Measurements from ENCODE around the gene ARSJ. TPM values are rescaled to one million over a fixed set of nuclear protein-coding genes. Genes with fewer than 3 reads are reported as not detected.

Gene ARSJ
- polyA plus RNA-seq, 1 donor (not counting 4 experiments of a cell fraction or from before 2014, with no cell fraction given): 15.7 TPM

DNA sequence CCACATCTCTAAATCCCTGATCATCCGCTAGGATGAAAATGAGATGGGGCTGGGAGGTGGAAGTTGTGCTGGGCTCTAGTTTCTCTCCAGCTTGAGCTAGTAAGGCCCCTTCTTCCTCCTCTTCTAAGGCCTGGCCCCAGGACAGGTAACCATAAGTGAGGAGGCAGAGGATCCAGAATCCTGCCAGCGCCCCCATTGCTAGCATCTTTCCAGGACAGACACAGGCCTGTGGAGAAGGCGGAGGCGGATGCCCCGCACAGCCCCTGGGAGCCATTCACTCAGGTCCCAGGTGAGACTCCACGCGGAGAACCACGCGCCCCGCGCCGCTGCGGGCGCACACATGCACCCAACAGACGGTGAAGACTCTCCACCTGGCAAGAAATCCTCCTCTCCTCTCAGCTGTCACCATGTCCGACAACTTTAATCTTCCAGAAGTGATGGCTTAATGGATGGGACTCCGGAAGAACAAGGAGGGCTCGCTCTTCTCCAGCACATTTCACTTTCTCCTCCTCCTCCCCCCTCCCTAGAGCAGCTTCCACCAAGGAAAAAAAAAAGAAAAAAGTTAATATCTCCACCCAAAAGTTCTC, 793 bp downstream of the ARSJ start:
- H3K79me2 ChIP-seq (ENCODE audit: control insufficient read depth, insufficient read depth, low read length): peaks cover 59% of the 10 kb centered on the region

DNA sequence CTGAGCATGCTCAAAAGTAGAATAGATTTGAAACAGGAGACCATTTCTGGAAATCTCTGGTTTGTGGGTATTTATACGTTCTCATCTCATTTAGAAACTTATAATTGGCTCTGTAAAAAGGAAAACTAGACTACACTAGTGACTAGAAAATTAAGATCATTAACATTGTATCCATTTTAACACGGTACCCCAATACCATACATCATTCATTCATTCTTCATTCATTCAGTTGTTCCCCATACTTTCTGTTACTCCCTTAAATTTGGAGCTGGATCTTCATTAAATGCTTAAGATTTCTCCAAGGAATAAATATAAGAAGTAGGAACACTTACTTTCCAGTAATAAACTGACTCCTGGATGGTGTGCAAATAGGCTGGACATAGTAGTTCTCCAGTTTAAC, 1.3 kb downstream of the ARSJ start:
- Histone ChIP-seq H3K9me1 (ENCODE audit: control insufficient read depth, extremely low read depth, insufficient read depth, low read length) (no peaks in the 10 kb centered on the region), H3K9me3 (ENCODE audit: control insufficient read depth, low read depth, low read length) (no peaks in the 10 kb centered on the region), H3K4me1 (ENCODE audit: control insufficient read depth, extremely low read depth, insufficient read depth, low read length) (peaks cover 26% of the 10 kb centered on the region), H3K79me2 (ENCODE audit: control insufficient read depth, insufficient read depth, low read length) (peaks cover 64% of the 10 kb centered on the region), H3K9ac (ENCODE audit: control insufficient read depth, extremely low read depth, insufficient read depth, low read length) (peak overlapping the region; percentile 91), H2AFZ (ENCODE audit: control insufficient read depth, low read length) (no peak overlapping the region), H3K27me3 (ENCODE audit: control insufficient read depth, extremely low read depth, insufficient read depth, low read length) (no peaks in the 10 kb centered on the region), H3K36me3 (ENCODE audit: control insufficient read depth in 2 of 2, extremely low read depth in 1 of 2, insufficient read depth in 2 of 2, low read length in 2 of 2) (peaks cover 0 to 3% of the 10 kb centered on the region in 2 experiments), H3K27ac (ENCODE audit: control insufficient read depth, insufficient read depth, low read length) (peak overlapping the region; percentile 93), H4K20me1 (ENCODE audit: control insufficient read depth, extremely low read depth, insufficient read depth, low read length) (no peaks in the 10 kb centered on the region), H3K4me3 (ENCODE audit: control insufficient read depth in 2 of 3, extremely low read depth in 1 of 3, insufficient read depth in 2 of 3, low read depth in 1 of 3, low read length in 3 of 3) (peak overlapping the region; percentile 77 to 85 (median 84)), H3K4me2 (ENCODE audit: control insufficient read depth, extremely low read depth, insufficient read depth, low read depth, low read length) (peak overlapping the region; percentile 69)
- DNase-seq (ENCODE audit: low read depth, low spot score) (no peak), FAIRE-seq (peak; percentile 44)
- dilution Hi-C loops (cut with MboI; ENCODE audit: extremely low pct_ligation_motif_present, low sequenced_read_pairs): no loop called here
- TF ChIP-seq EZH2 (IDR thresholded peaks at IDR 0.05; ENCODE audit: low read length): no peak
- TF ChIP-seq, protein P1, sequence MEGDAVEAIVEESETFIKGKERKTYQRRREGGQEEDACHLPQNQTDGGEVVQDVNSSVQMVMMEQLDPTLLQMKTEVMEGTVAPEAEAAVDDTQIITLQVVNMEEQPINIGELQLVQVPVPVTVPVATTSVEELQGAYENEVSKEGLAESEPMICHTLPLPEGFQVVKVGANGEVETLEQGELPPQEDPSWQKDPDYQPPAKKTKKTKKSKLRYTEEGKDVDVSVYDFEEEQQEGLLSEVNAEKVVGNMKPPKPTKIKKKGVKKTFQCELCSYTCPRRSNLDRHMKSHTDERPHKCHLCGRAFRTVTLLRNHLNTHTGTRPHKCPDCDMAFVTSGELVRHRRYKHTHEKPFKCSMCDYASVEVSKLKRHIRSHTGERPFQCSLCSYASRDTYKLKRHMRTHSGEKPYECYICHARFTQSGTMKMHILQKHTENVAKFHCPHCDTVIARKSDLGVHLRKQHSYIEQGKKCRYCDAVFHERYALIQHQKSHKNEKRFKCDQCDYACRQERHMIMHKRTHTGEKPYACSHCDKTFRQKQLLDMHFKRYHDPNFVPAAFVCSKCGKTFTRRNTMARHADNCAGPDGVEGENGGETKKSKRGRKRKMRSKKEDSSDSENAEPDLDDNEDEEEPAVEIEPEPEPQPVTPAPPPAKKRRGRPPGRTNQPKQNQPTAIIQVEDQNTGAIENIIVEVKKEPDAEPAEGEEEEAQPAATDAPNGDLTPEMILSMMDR (optimal IDR thresholded peaks at IDR 0.05 in 1 of 3, IDR thresholded peaks at IDR 0.05 in 1 of 3, conservative IDR thresholded peaks at IDR 0.05 in 1 of 3; ENCODE audit: extremely low read depth in 1 of 3, insufficient read depth in 2 of 3, low read length in 3 of 3): no peak

More for the DNA sequence above, 793 bp downstream of the ARSJ start:
- Histone ChIP-seq H3K9me3 (ENCODE audit: control insufficient read depth, low read depth, low read length) (no peaks in the 10 kb centered on the region), H3K9me1 (ENCODE audit: control insufficient read depth, extremely low read depth, insufficient read depth, low read length) (no peaks in the 10 kb centered on the region), H4K20me1 (ENCODE audit: control insufficient read depth, extremely low read depth, insufficient read depth, low read length) (no peaks in the 10 kb centered on the region), H3K27ac (ENCODE audit: control insufficient read depth, insufficient read depth, low read length) (peak overlapping the region; percentile 93), H3K36me3 (ENCODE audit: control insufficient read depth in 2 of 2, extremely low read depth in 1 of 2, insufficient read depth in 2 of 2, low read length in 2 of 2) (peaks cover 0 to 3% of the 10 kb centered on the region in 2 experiments), H3K4me1 (ENCODE audit: control insufficient read depth, extremely low read depth, insufficient read depth, low read length) (peaks cover 26% of the 10 kb centered on the region), H3K4me3 (ENCODE audit: control insufficient read depth in 2 of 3, extremely low read depth in 1 of 3, insufficient read depth in 2 of 3, low read depth in 1 of 3, low read length in 3 of 3) (peak overlapping the region; percentile 77 to 85 (median 84)), H3K4me2 (ENCODE audit: control insufficient read depth, extremely low read depth, insufficient read depth, low read depth, low read length) (peak overlapping the region; percentile 69), H3K27me3 (ENCODE audit: control insufficient read depth, extremely low read depth, insufficient read depth, low read length) (no peaks in the 10 kb centered on the region), H2AFZ (ENCODE audit: control insufficient read depth, low read length) (peak overlapping the region; percentile 93), H3K9ac (ENCODE audit: control insufficient read depth, extremely low read depth, insufficient read depth, low read length) (peak overlapping the region; percentile 91)
- DNase-seq (ENCODE audit: low read depth, low spot score) (no peak), FAIRE-seq (peak; percentile 29)
- no peak for TF ChIP-seq EZH2 (IDR thresholded peaks at IDR 0.05; ENCODE audit: low read length)
- TF ChIP-seq, protein P1 (optimal IDR thresholded peaks at IDR 0.05 in 1 of 3, IDR thresholded peaks at IDR 0.05 in 1 of 3, conservative IDR thresholded peaks at IDR 0.05 in 1 of 3; ENCODE audit: extremely low read depth in 1 of 3, insufficient read depth in 2 of 3, low read length in 3 of 3): no peak
- dilution Hi-C loops (cut with MboI; ENCODE audit: extremely low pct_ligation_motif_present, low sequenced_read_pairs): no loop called here

Data from keratinocyte (primary cell).